Measurements from ENCODE around the gene TXNDC12. TPM values are rescaled to one million over a fixed set of nuclear protein-coding genes. Genes with fewer than 3 reads are reported as not detected.
"Not testable (repeated sequence)": the region's sequence is repeated elsewhere in the genome, so short reads cannot be mapped to it uniquely, and the experiment has no call there.

The TXNDC12 gene
- polyA plus RNA-seq (2012; ENCODE audit: insufficient read depth, insufficient read length, low read depth): 91.7 TPM

GRCh38 chr1:52055066-52055865, at the start of gene TXNDC12:
Gene TXNDC12 (minus strand): TSS chr1:52055191. CDS start chr1:52055096, 95 bp downstream.
- peak; percentile 76 for DNase-seq
- no peaks in the 10 kb centered on the region for H3K27me3 ChIP-seq
- H3K36me3 ChIP-seq: peaks cover 2% of the 10 kb centered on the region
- H3K9me3 ChIP-seq: no peaks in the 10 kb centered on the region
- H3K4me1 ChIP-seq: no peaks in the 10 kb centered on the region
- TF ChIP-seq CTCF (IDR thresholded peaks at IDR 0.05; ENCODE audit: low read depth, low read length): no peak
- H3K4me3 ChIP-seq (ENCODE audit: low read depth, low read length): peak within 1 kb of the TSS; percentile 91

DNA sequence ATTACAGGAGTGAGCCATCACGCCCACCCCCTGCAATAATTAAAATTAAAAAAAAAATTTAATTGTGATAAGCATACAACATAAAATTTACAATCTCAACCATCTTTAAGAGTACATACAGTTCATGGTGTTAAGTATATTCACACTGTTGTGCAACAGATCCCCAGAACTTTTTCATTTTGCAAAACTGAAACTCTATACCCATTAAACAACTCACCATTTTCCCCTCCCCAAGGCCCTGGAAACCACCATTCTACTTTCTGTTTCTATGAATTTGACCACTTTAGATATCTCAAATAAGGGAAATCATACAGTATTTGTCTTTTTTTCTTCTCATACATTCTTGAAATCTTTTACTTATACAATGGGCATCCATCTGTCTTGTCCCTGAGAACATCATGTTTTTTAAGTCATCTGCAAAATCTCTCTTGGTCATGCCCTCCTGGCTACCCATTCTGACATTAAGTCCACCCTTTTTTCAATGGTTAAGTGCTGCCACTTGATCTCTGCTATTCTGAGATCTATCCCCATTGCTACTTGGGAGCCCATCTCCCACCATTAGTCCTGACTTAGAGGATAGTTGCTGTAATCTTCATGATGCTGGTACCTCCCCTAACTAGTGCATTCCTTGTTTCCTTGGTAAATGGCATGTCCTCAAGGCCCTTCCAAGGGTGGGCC, 47.5 kb upstream of the TXNDC12 start:
- no peaks in the 10 kb centered on the region for H3K9me3 ChIP-seq

DNA sequence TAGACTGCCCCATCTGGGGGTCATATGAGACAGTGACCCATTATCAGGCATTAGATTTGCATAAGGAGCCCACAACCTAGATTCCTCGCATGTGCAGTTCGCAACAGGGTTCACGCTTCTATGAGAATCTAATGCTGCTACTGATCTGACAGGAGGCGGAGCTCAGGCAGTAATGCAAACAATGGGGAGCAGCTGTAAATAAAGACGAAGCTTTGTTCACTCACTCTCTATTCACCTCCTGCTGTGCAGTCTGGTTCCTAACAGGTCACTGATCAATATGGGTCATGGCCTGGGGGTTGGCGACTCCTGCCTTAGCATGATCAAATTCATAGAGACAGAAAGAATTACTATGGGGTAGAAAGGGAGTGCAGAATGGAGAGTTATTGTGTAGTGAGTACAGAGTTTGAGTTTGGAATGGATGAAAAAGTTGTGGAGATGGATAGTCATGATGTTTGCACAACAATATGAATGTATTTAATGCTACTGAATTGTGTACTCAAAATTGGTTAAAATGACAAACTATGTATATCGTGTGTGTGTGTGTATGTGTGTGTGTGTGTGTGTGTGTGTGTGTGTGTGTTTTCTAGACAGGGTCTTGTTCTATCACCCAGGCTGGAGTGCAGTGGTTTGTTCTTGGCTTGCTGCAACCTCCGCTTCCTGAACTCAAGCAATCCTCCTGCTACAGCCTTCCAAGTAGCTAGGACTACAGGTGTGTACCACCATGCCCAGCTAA, 43.3 kb upstream of the TXNDC12 start:
- no peaks in the 10 kb centered on the region for H3K9me3 ChIP-seq
- H3K4me1 ChIP-seq: no peaks in the 10 kb centered on the region
- no peak for DNase-seq
- TF ChIP-seq CTCF (IDR thresholded peaks at IDR 0.05; ENCODE audit: low read depth, low read length): no peak
- H3K4me3 ChIP-seq (ENCODE audit: low read depth, low read length): no peak overlapping the region
- no peaks in the 10 kb centered on the region for H3K27me3 ChIP-seq
- H3K36me3 ChIP-seq: no peaks in the 10 kb centered on the region

More for the DNA sequence above, 47.5 kb upstream of the TXNDC12 start:
- no peak for DNase-seq
- no peak for TF ChIP-seq CTCF (IDR thresholded peaks at IDR 0.05; ENCODE audit: low read depth, low read length)
- no peak overlapping the region for H3K4me3 ChIP-seq (ENCODE audit: low read depth, low read length)
- H3K27me3 ChIP-seq: no peaks in the 10 kb centered on the region
- no peaks in the 10 kb centered on the region for H3K4me1 ChIP-seq
- no peaks in the 10 kb centered on the region for H3K36me3 ChIP-seq

DNA sequence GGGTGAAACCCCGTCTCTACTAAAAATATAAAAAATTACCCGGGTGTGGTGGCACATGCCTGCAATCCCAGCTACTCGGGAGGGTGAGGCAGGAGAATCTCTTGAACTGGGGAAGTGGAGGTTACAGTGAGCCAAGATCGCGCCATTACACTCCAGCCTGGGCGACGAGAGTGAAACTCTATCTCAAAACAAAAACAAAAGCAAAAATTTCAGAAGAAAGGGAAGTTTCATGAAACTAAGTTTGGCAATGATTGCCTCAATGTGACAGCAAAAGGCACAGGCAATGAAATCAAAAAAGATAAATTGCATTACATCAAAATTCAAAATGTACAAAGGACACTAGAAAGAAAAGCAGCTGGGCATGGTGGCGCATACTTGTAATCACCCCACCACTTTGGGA, 41.2 kb upstream of the TXNDC12 start:
- Histone ChIP-seq H3K36me3 (no peaks in the 10 kb centered on the region), H3K4me3 (ENCODE audit: low read depth, low read length) (no peak overlapping the region), H3K27me3 (no peaks in the 10 kb centered on the region), H3K4me1 (no peaks in the 10 kb centered on the region), H3K9me3 (no peaks in the 10 kb centered on the region)
- DNase-seq: no peak
- TF ChIP-seq CTCF (IDR thresholded peaks at IDR 0.05; ENCODE audit: low read depth, low read length): no peak

DNA sequence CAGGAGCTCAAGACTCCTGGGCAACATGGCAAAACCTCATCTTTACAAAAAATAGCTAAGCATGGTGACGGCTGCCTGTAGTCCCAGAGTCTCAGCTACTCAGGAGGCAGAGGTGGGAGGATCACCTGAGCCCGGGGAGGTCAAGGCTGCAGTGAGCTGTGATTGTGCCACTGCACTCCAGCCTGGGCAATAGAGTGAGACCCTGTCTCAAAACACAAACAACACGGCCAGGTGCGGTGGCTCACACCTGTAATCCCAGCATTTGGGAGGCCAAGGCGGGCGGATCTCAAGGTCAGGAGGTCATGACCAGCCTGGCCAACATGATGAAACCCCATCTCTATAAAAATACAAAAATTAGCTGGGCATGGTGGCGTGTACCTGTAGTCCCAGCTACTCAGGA, 39.3 kb upstream of the TXNDC12 start:
- H3K36me3 ChIP-seq; H3K4me1 ChIP-seq; H3K4me3 ChIP-seq (ENCODE audit: low read depth, low read length); DNase-seq; H3K9me3 ChIP-seq; H3K27me3 ChIP-seq: not testable (repeated sequence)

DNA sequence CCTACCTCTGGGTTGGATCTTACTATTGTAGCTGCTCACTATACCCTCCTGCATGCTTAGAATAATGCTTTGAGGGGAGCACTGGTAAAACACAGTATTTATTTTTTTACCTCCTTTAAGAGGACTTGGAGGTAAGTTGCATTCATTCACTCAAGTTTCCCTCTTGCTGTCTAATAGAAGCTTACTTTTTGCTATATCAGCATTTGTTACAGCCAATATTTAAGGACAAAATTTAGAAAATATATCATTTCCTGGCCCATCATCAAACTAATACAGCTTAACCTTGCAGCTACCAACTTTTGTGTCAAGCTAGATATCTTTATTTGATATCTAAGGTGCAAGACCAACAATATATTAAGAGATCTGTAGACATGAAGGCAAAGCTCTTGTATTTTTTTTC, 32.9 kb upstream of the TXNDC12 start:
- not testable (repeated sequence) for H3K4me1 ChIP-seq; H3K27me3 ChIP-seq; DNase-seq; H3K36me3 ChIP-seq; H3K4me3 ChIP-seq (ENCODE audit: low read depth, low read length); H3K9me3 ChIP-seq

Measured in BE2C (cell line).